ENCODE measurements around the gene ERICH2.

ERICH2 gene

DNA sequence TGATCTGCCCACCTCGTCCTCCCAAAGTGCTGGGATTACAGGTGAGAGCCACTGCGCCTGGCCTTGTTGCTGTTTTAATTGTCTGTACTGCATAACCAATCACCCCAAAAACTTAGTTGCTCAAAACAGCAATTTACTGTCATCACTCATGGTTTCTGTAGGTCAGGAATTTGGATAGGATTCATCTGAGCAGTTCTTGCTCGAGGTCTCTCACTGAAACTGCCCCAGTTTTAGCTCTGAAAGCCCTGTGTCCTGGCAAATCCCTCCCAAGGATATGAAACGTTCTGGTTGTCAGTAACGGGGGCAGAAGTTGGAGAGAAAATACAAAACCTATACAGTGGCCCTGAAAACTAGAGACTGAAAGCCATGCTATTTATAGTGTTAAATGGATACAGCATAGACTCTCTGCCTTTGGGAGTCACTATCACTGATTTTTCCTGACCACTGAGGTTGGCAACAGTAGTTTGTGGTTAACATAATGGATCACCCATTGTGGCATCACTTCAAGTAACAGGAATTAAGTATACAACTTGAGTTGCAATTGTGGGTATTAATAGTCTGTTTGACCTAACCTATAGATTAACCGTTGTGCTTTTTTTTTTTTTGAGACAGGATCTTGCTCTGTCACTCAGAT lies 27.2 kb upstream of the ERICH2 start:
- no peaks in the 10 kb centered on the region for H3K36me3 ChIP-seq (ENCODE audit: insufficient read depth, low read length)
- H3K27me3 ChIP-seq (ENCODE audit: insufficient read depth, low read length) = no peaks in the 10 kb centered on the region
- no peaks in the 10 kb centered on the region for H3F3A ChIP-seq (ENCODE audit: insufficient read depth, low read length)
- no peak overlapping the region for H3K9ac ChIP-seq (ENCODE audit: low read length)
- H3K79me2 ChIP-seq (ENCODE audit: insufficient read depth, low read length) = no peaks in the 10 kb centered on the region
- H4K20me1 ChIP-seq (ENCODE audit: insufficient read depth, low read length) = no peaks in the 10 kb centered on the region
- no peak overlapping the region for H2AFZ ChIP-seq (ENCODE audit: low read length)
- no peak overlapping the region for H3K27ac ChIP-seq (ENCODE audit: low read depth, low read length, poor library complexity, severe bottlenecking)
- no peak overlapping the region for H3K4me2 ChIP-seq (ENCODE audit: low read length)
- TF ChIP-seq, protein P1, sequence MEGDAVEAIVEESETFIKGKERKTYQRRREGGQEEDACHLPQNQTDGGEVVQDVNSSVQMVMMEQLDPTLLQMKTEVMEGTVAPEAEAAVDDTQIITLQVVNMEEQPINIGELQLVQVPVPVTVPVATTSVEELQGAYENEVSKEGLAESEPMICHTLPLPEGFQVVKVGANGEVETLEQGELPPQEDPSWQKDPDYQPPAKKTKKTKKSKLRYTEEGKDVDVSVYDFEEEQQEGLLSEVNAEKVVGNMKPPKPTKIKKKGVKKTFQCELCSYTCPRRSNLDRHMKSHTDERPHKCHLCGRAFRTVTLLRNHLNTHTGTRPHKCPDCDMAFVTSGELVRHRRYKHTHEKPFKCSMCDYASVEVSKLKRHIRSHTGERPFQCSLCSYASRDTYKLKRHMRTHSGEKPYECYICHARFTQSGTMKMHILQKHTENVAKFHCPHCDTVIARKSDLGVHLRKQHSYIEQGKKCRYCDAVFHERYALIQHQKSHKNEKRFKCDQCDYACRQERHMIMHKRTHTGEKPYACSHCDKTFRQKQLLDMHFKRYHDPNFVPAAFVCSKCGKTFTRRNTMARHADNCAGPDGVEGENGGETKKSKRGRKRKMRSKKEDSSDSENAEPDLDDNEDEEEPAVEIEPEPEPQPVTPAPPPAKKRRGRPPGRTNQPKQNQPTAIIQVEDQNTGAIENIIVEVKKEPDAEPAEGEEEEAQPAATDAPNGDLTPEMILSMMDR (IDR thresholded peaks at IDR 0.05; ENCODE audit: low read length) = no peak
- TF ChIP-seq EZH2 (IDR thresholded peaks at IDR 0.05; ENCODE audit: borderline replicate concordance, low read length) = no peak
- H3K4me3 ChIP-seq (ENCODE audit: low read depth, low read length, poor library complexity, severe bottlenecking) = no peak overlapping the region
- no peaks in the 10 kb centered on the region for H3K9me2 ChIP-seq (ENCODE audit: low read depth, low read length)
- no peaks in the 10 kb centered on the region for H3K9me3 ChIP-seq (ENCODE audit: low read length)
- H3K4me1 ChIP-seq (ENCODE audit: insufficient read depth, low read length, severe bottlenecking) = peaks cover 7% of the 10 kb centered on the region

DNA sequence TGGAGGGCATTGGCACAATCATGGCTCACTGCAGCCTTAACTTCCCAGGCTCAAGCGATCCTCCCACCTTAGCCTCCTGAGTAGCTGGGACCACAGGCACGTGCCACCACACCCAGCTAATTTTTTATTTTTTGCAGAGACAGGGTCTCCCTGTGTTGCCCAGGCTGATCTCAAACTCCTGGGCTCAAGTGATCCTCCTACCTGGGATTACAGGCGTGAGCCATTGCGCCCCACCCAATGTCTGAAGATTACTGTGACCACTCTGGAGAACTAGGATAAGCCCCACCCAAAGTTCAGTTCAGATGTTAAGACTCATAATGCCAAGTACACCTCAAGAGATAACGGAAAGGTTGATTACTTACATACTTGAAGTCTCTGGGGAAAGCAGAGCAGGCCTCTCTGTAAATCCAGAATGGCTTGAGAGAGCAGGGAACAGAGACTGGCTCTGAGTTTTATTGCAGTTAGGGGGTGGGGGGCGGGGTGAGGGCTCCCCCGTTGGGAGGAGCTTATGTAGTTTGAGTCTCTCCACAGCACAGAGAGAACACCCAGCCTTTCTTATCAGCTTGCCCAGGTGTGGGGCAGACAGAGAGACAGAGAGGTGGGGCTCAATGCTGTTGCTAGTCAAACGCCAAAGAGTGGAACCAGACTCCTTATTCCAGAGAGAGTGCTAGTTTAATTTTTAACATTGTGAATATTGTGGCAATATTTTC lies 26.5 kb upstream of the ERICH2 start:
- Histone ChIP-seq H3K27ac (ENCODE audit: low read depth, low read length, poor library complexity, severe bottlenecking) (no peak overlapping the region), H2AFZ (ENCODE audit: low read length) (no peak overlapping the region), H3K9ac (ENCODE audit: low read length) (no peak overlapping the region), H3K9me2 (ENCODE audit: low read depth, low read length) (no peaks in the 10 kb centered on the region), H3K4me2 (ENCODE audit: low read length) (no peak overlapping the region), H4K20me1 (ENCODE audit: insufficient read depth, low read length) (no peaks in the 10 kb centered on the region), H3K4me1 (ENCODE audit: insufficient read depth, low read length, severe bottlenecking) (peaks cover 7% of the 10 kb centered on the region), H3K27me3 (ENCODE audit: insufficient read depth, low read length) (no peaks in the 10 kb centered on the region), H3K9me3 (ENCODE audit: low read length) (no peaks in the 10 kb centered on the region), H3F3A (ENCODE audit: insufficient read depth, low read length) (no peaks in the 10 kb centered on the region), H3K36me3 (ENCODE audit: insufficient read depth, low read length) (no peaks in the 10 kb centered on the region), H3K4me3 (ENCODE audit: low read depth, low read length, poor library complexity, severe bottlenecking) (no peak overlapping the region), H3K79me2 (ENCODE audit: insufficient read depth, low read length) (no peaks in the 10 kb centered on the region)
- TF ChIP-seq, protein P1 (IDR thresholded peaks at IDR 0.05; ENCODE audit: low read length) = no peak
- TF ChIP-seq EZH2 (IDR thresholded peaks at IDR 0.05; ENCODE audit: borderline replicate concordance, low read length) = no peak

DNA sequence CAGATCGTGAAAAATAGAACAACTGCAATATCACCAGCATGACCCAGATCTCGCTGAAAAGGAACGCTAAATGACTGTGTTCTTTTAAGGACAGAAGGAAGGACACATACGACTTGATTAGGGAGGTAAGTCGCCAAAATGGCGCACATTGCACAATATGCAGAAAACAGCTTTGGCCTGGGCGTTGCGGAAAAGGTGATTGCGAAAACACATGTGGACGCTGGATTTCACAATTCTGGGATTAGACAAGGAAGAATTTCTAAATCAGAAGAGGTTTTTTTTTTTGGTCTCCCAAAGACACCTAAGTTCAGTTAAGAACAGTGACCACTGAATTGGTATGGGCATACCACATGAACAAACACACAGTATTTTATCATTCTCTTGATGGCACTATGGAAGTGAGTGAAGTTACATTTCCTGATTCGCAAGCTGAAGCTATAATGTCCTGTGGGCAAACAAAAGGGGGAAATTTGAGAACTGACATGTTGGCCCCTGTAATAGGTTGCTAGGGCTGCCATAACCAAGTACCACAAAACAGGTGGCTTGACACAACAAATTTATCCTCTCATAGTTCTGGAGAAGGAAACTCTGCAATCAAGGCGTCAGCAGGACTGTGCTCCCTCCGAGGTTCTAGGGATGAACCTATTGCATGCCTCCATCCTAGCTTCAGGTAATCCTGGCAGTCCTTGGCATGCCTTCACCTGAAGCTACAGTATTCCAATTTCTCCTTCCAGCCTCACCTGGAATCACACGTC lies 25.8 kb upstream of the ERICH2 start:
- Histone ChIP-seq H3K79me2 (ENCODE audit: insufficient read depth, low read length) (no peaks in the 10 kb centered on the region), H3K27ac (ENCODE audit: low read depth, low read length, poor library complexity, severe bottlenecking) (no peak overlapping the region), H3K4me1 (ENCODE audit: insufficient read depth, low read length, severe bottlenecking) (peaks cover 7% of the 10 kb centered on the region), H3K4me2 (ENCODE audit: low read length) (no peak overlapping the region), H2AFZ (ENCODE audit: low read length) (no peak overlapping the region), H3K27me3 (ENCODE audit: insufficient read depth, low read length) (no peaks in the 10 kb centered on the region), H4K20me1 (ENCODE audit: insufficient read depth, low read length) (no peaks in the 10 kb centered on the region), H3F3A (ENCODE audit: insufficient read depth, low read length) (no peaks in the 10 kb centered on the region), H3K36me3 (ENCODE audit: insufficient read depth, low read length) (no peaks in the 10 kb centered on the region), H3K9ac (ENCODE audit: low read length) (no peak overlapping the region), H3K9me2 (ENCODE audit: low read depth, low read length) (no peaks in the 10 kb centered on the region), H3K9me3 (ENCODE audit: low read length) (no peaks in the 10 kb centered on the region), H3K4me3 (ENCODE audit: low read depth, low read length, poor library complexity, severe bottlenecking) (no peak overlapping the region)
- TF ChIP-seq, protein P1 (IDR thresholded peaks at IDR 0.05; ENCODE audit: low read length) = no peak
- TF ChIP-seq EZH2 (IDR thresholded peaks at IDR 0.05; ENCODE audit: borderline replicate concordance, low read length) = no peak
